Ovary (tissue), 3 donors: Measurements from ENCODE around the gene TMEM164.

Source experiments
- EP300 ChIP-seq: sonication (generic); formaldehyde crosslinking; IDR thresholded peaks from one replicate; pipeline ENCODE4 v1.6.1; 2017; ENCODE audit warnings: antibody characterized with exemption
- POLR2A ChIP-seq: fragments of 450-650 bp; IDR thresholded peaks from one replicate; pipeline ENCODE4 v1.6.1; 2017; ENCODE audit warnings: antibody characterized with exemption, mild to moderate bottlenecking, moderate library complexity
- TF ChIP-seq, protein P1 (sequence below), 3 donors: fragments of 450-650 bp in 2 of 3; fragments of 200-600 bp in 1 of 3; IDR thresholded peaks; one replicate each; pipeline versions ENCODE4 v1.5.1 to v1.8.0; 2016 to 2022; ENCODE audit warnings: antibody characterized with exemption in 3 of 3, mild to moderate bottlenecking in 1 of 3
- donor health status: DM: no; HTN: no; CAD: no.

DNA sequence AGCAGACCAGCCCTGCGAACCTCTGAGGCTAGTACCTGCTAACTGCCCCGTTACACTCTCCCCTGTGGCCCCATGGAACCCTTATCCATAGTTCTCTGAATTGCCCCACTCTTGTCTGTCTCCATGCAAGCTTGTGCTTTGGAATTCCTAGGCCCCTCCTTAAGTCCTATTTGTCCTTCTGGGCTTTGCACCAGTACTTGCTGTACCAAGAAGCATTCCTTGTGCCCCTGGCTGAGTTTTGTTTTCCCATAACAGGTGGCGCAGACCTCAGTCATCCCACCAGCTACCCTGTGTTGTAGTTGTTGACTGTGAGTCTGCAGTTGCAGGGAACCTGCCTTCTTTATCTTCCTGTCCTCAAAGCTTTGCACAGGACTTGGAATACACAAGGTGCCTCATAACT, 167.1 kb downstream of the TMEM164 start:
- TF ChIP-seq, protein P1, sequence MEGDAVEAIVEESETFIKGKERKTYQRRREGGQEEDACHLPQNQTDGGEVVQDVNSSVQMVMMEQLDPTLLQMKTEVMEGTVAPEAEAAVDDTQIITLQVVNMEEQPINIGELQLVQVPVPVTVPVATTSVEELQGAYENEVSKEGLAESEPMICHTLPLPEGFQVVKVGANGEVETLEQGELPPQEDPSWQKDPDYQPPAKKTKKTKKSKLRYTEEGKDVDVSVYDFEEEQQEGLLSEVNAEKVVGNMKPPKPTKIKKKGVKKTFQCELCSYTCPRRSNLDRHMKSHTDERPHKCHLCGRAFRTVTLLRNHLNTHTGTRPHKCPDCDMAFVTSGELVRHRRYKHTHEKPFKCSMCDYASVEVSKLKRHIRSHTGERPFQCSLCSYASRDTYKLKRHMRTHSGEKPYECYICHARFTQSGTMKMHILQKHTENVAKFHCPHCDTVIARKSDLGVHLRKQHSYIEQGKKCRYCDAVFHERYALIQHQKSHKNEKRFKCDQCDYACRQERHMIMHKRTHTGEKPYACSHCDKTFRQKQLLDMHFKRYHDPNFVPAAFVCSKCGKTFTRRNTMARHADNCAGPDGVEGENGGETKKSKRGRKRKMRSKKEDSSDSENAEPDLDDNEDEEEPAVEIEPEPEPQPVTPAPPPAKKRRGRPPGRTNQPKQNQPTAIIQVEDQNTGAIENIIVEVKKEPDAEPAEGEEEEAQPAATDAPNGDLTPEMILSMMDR (IDR thresholded peaks at IDR 0.05) = no peak
- no peak for TF ChIP-seq POLR2A
- no peak for TF ChIP-seq EP300
